HEK293 (cell line): ENCODE data around the gene CSRP2.

ENCODE experiments used
- EGR2 ChIP-seq: fragments of 450-650 bp; formaldehyde crosslinking; IDR thresholded peaks from 2 replicates; pipeline ENCODE4 v1.5.1; 2016; ENCODE audit warnings: low read depth, missing biosample characterization, missing genetic modification characterization
- GLIS1 ChIP-seq: fragments of 450-650 bp; formaldehyde crosslinking; IDR thresholded peaks from 2 replicates; pipeline ENCODE4 v1.5.1; 2016; ENCODE audit warnings: missing biosample characterization, missing genetic modification characterization
- PRDM2 ChIP-seq: fragments of 450-650 bp; formaldehyde crosslinking; IDR thresholded peaks from 2 replicates; pipeline ENCODE4 v1.5.1; 2016; ENCODE audit warnings: missing biosample characterization, missing genetic modification characterization, borderline replicate concordance
- PRDM4 ChIP-seq: fragments of 450-650 bp; formaldehyde crosslinking; IDR thresholded peaks from 2 replicates; pipeline ENCODE4 v1.5.1; 2017; ENCODE audit warnings: missing biosample characterization, missing genetic modification characterization
- ZBTB44 ChIP-seq: fragments of 450-650 bp; IDR thresholded peaks from 2 replicates; pipeline ENCODE4 v1.5.1; 2018; ENCODE audit warnings: missing biosample characterization, mild to moderate bottlenecking, missing genetic modification characterization
- ZEB2 ChIP-seq: fragments of 450-650 bp; formaldehyde crosslinking; IDR thresholded peaks from 2 replicates; pipeline ENCODE4 v1.5.1; 2016; ENCODE audit warnings: missing biosample characterization, missing genetic modification characterization
- ZFHX2 ChIP-seq: fragments of 450-650 bp; formaldehyde crosslinking; conservative IDR thresholded peaks from 2 replicates; pipeline ENCODE4 v1.5.1; 2016; ENCODE audit warnings: missing biosample characterization, missing genetic modification characterization
- ZFP69B ChIP-seq: fragments of 450-650 bp; formaldehyde crosslinking; IDR thresholded peaks from 2 replicates; pipeline ENCODE4 v1.5.1; 2016; ENCODE audit warnings: missing biosample characterization, missing genetic modification characterization
- ZNF146 ChIP-seq: fragments of 450-650 bp; formaldehyde crosslinking; IDR thresholded peaks from 2 replicates; pipeline ENCODE4 v1.5.1; 2016; ENCODE audit warnings: missing biosample characterization, missing genetic modification characterization
- ZNF202 ChIP-seq: fragments of 450-650 bp; formaldehyde crosslinking; IDR thresholded peaks from 2 replicates; pipeline ENCODE4 v1.5.1; 2016; ENCODE audit warnings: missing biosample characterization, missing genetic modification characterization, borderline replicate concordance
- ZNF404 ChIP-seq: fragments of 450-650 bp; formaldehyde crosslinking; IDR thresholded peaks from 2 replicates; pipeline ENCODE4 v1.5.1; 2017; ENCODE audit warnings: missing biosample characterization, missing genetic modification characterization
- ZNF501 ChIP-seq: fragments of 450-650 bp; formaldehyde crosslinking; IDR thresholded peaks from 2 replicates; pipeline ENCODE4 v1.5.1; 2016; ENCODE audit warnings: missing biosample characterization, missing genetic modification characterization
- ZNF561 ChIP-seq: fragments of 450-650 bp; IDR thresholded peaks from 2 replicates; pipeline ENCODE4 v1.5.1; 2018; ENCODE audit warnings: missing biosample characterization, missing genetic modification characterization, borderline replicate concordance
- ZNF571 ChIP-seq: fragments of 450-650 bp; formaldehyde crosslinking; IDR thresholded peaks from 2 replicates; pipeline ENCODE4 v1.5.0; 2017; ENCODE audit warnings: missing biosample characterization, missing genetic modification characterization
- TF ChIP-seq, protein P1 (sequence below): fragments of 450-650 bp; formaldehyde crosslinking; IDR thresholded peaks from 2 replicates; pipeline ENCODE4 v1.5.1; 2016; ENCODE audit warnings: missing biosample characterization, missing genetic modification characterization
- TF ChIP-seq, protein P2 (sequence below): fragments of 450-650 bp; formaldehyde crosslinking; IDR thresholded peaks from 2 replicates; pipeline ENCODE4 v1.5.1; 2016; ENCODE audit warnings: missing biosample characterization, missing genetic modification characterization
- TF ChIP-seq, protein P3 (sequence below): fragments of 450-650 bp; formaldehyde crosslinking; IDR thresholded peaks from 2 replicates; pipeline ENCODE4 v1.5.1; 2016; ENCODE audit warnings: missing biosample characterization, missing genetic modification characterization, borderline replicate concordance
- TF ChIP-seq, protein P4 (sequence below): fragments of 450-650 bp; formaldehyde crosslinking; IDR thresholded peaks from 2 replicates; pipeline ENCODE4 v1.5.1; 2017; ENCODE audit warnings: missing biosample characterization, missing genetic modification characterization

Gene CSRP2

GRCh38 chr12:76879710-76880518 is 1.1 kb upstream of the CSRP2 start (continued):
- TF ChIP-seq ZBTB44 (tag by site-specific recombination) (peak; percentile 72; the same call in 1 of the 2 replicates), PRDM2 (tag by site-specific recombination) (no peak), ZEB2 (peak; percentile 62), ZFP69B (tag by site-specific recombination) (no peak), PRDM4 (tag by site-specific recombination) (peak; percentile 60; the same call in 1 of the 2 replicates), ZNF202 (tag by site-specific recombination) (no peak), EGR2 (tag by site-specific recombination) (peak; percentile 34; the same call in 1 of the 2 replicates), ZNF571 (tag by site-specific recombination) (no peak), GLIS1 (no peak), ZNF146 (no peak), ZNF501 (tag by site-specific recombination) (no peak), ZFHX2 (tag by site-specific recombination) (peak; percentile 15; the same call in 1 of the 2 replicates), ZNF404 (no peak), ZNF561 (tag by site-specific recombination) (0 out of 2 replicates have a peak, but pooled peaks have one; percentile 34)
- TF ChIP-seq, protein P1, sequence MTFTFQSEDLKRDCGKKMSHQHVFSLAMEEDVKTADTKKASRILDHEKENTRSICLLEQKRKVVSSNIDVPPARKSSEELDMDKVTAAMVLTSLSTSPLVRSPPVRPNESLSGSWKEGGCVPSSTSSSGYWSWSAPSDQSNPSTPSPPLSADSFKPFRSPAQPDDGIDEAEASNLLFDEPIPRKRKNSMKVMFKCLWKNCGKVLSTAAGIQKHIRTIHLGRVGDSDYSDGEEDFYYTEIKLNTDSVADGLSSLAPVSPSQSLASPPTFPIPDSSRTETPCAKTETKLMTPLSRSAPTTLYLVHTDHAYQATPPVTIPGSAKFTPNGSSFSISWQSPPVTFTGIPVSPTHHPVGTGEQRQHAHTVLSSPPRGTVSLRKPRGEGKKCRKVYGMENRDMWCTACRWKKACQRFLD, result no peak
- TF ChIP-seq, protein P2, sequence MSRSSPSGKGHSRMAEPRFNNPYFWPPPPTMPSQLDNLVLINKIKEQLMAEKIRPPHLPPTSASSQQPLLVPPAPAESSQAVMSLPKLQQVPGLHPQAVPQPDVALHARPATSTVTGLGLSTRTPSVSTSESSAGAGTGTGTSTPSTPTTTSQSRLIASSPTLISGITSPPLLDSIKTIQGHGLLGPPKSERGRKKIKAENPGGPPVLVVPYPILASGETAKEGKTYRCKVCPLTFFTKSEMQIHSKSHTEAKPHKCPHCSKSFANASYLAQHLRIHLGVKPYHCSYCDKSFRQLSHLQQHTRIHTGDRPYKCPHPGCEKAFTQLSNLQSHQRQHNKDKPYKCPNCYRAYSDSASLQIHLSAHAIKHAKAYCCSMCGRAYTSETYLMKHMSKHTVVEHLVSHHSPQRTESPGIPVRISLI (tag by site-specific recombination), result no peak
- TF ChIP-seq, protein P3, sequence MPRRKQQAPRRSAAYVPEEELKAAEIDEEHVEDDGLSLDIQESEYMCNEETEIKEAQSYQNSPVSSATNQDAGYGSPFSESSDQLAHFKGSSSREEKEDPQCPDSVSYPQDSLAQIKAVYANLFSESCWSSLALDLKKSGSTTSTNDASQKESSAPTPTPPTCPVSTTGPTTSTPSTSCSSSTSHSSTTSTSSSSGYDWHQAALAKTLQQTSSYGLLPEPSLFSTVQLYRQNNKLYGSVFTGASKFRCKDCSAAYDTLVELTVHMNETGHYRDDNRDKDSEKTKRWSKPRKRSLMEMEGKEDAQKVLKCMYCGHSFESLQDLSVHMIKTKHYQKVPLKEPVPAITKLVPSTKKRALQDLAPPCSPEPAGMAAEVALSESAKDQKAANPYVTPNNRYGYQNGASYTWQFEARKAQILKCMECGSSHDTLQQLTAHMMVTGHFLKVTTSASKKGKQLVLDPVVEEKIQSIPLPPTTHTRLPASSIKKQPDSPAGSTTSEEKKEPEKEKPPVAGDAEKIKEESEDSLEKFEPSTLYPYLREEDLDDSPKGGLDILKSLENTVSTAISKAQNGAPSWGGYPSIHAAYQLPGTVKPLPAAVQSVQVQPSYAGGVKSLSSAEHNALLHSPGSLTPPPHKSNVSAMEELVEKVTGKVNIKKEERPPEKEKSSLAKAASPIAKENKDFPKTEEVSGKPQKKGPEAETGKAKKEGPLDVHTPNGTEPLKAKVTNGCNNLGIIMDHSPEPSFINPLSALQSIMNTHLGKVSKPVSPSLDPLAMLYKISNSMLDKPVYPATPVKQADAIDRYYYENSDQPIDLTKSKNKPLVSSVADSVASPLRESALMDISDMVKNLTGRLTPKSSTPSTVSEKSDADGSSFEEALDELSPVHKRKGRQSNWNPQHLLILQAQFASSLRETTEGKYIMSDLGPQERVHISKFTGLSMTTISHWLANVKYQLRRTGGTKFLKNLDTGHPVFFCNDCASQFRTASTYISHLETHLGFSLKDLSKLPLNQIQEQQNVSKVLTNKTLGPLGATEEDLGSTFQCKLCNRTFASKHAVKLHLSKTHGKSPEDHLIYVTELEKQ (tag by site-specific recombination), result 0 out of 2 replicates have a peak, but pooled peaks have one; percentile 32
- TF ChIP-seq, protein P4, sequence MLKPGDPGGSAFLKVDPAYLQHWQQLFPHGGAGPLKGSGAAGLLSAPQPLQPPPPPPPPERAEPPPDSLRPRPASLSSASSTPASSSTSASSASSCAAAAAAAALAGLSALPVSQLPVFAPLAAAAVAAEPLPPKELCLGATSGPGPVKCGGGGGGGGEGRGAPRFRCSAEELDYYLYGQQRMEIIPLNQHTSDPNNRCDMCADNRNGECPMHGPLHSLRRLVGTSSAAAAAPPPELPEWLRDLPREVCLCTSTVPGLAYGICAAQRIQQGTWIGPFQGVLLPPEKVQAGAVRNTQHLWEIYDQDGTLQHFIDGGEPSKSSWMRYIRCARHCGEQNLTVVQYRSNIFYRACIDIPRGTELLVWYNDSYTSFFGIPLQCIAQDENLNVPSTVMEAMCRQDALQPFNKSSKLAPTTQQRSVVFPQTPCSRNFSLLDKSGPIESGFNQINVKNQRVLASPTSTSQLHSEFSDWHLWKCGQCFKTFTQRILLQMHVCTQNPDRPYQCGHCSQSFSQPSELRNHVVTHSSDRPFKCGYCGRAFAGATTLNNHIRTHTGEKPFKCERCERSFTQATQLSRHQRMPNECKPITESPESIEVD (tag by site-specific recombination), result peak; percentile 55
